NCI-H2227 treated with DMSO at 0.1 percent for 48 hours (cell line): ENCODE results near the gene KHK.
A peak's percentile ranks its signal among the peaks of the same experiment; 100 is the strongest.

Source experiments
- DNase-seq: peaks from one replicate; lab custom pipeline; 2025; lab: John Stamatoyannopoulos, UW

Gene KHK

GRCh38 chr2:27086724-27087593 lies at the start of gene KHK:
KHK (plus strand) TSS chr2:27086772; CDS start chr2:27087260, 488 bp downstream.
- no peak for DNase-seq

GRCh38 chr2:27038012-27038411 lies 48.6 kb upstream of the KHK start:
- no peak for DNase-seq

- DNase-seq, result no peak
Observed at GRCh38 chr2:27038631-27039339, 47.8 kb upstream of the KHK start.

GRCh38 chr2:27039426-27039825 lies 47.1 kb upstream of the KHK start:
- DNase-seq, result no peak

GRCh38 chr2:27039871-27040270 lies 46.7 kb upstream of the KHK start:
- DNase-seq, result no peak

- no peak for DNase-seq
Observed at GRCh38 chr2:27040282-27040681, 46.3 kb upstream of the KHK start.

GRCh38 chr2:27041752-27042151 lies 44.8 kb upstream of the KHK start:
- DNase-seq, result peak; percentile 56

GRCh38 chr2:27042159-27042661 lies 44.4 kb upstream of the KHK start:
- DNase-seq, result peak; percentile 56

GRCh38 chr2:27042985-27043634 lies 43.5 kb upstream of the KHK start:
- no peak for DNase-seq

GRCh38 chr2:27049422-27050280 lies 36.9 kb upstream of the KHK start:
- DNase-seq, result no peak

- peak; percentile 97 for DNase-seq
Observed at GRCh38 chr2:27050281-27050995, 36.1 kb upstream of the KHK start.

- DNase-seq, result peak; percentile 97
Observed at GRCh38 chr2:27050996-27051901, 35.3 kb upstream of the KHK start, which contains the start of gene AGBL5. AGBL5 (plus strand) TSS chr2:27051668; CDS start chr2:27052959, 1,291 bp downstream.

GRCh38 chr2:27051902-27052645 lies 34.5 kb upstream of the KHK start:
- peak; percentile 12 for DNase-seq

- DNase-seq, result no peak
Observed at GRCh38 chr2:27053321-27053720, 33.3 kb upstream of the KHK start.

- no peak for DNase-seq
Observed at GRCh38 chr2:27053776-27054175, 32.8 kb upstream of the KHK start.

- no peak for DNase-seq
Observed at GRCh38 chr2:27054721-27055120, 31.9 kb upstream of the KHK start.

GRCh38 chr2:27057184-27057583 lies 29.4 kb upstream of the KHK start:
- DNase-seq, result no peak

- no peak for DNase-seq
Observed at GRCh38 chr2:27058210-27058609, 28.4 kb upstream of the KHK start.
